HG02763 (cell line): ENCODE measurements around the gene PSD2.

ENCODE experiments used
- ATAC-seq: cut with Tn5 transposase; IDR thresholded peaks from one replicate; pipeline ENCODE4 v1.9.1; 2021; ENCODE audit warnings: mild to moderate bottlenecking, moderate library complexity; ENCODE audit not compliant: unreplicated experiment

The PSD2 gene

DNA sequence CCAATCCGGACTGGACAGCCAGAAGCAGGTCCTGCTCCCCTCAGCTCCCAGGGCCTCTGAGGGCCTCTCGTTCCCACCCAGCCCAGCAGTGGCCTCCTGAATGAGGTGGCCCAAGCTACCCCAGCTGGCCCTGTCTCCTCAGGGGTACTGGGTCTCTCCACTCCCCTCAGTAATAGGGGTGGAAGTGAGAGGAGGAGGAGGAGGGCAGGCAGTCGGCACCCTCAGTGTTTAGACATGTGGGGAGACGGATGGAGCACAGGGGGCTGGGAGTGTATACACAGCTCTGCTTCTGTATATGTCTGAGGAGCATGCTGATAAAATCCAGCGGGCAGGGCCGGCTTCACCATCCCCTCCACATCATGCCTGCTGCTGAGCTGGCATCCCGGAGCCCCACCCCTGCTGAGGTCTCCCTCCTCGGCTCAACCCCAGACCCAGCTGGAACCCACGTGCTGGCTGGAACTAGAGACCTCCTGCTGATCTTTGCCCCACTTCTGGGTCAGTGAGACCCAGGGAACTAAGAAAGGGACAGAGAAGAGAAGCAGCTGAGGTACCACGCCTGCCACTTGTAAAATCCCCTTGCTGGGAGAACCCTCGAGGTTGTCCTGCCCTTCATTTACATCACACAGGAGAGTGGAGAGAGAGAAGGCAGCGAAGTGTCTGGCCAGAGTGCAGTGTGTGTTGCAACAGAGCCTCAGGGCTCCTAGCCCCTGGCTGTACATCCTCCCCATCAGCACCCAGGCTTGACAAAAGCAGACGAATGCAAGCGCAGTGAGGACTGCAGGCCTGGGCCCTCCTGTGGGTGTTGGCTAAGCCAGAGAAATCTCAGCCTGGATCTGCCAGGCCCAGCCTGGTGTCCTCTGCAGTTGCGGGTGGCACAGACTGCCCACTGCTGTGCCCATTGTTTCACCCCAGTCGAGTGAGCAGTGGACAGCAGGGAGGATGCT, 77.5 kb downstream of the PSD2 start:
- no peak for ATAC-seq

DNA sequence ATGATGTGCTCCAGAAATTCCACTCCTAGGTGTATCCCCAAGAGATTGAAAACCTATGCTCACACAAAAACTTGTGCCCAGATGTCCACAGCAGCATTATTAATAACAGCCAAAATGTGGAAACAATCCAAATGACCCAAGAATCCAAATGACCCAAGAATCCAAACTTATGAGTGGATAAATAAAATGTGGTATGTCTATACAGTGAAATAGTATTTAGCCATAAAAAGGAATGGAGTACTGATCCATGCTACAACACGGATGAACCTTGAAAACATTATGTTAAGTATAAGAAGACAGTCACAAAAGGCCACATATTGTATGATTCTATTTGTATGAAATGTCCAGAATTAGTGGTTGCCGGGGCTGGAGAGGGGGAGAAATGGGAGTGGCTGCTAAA, 80.3 kb downstream of the PSD2 start:
- no peak for ATAC-seq

DNA sequence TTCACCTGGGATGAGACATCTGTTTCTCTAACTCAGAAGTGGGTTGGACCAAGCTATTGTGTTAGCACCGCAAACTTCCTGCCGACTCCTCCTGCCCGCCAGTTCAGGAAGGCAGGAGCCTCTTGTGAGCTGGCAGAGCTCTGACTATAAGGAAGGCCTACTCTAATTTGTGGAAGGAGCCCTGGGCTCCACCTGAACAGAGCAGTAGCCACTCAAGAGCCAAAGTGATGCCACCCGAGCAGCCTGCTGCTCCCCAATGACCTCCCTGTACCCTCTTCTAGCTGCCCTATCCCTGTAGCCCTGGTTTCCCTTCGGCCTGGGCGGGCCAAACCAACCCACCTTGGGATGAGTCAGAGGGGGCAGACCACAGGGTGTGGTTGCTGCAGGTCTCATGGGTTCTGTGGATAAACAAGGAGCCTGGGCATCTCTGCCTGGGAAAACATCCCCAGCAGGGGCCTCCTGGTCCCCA, 81.6 kb downstream of the PSD2 start:
- no peak for ATAC-seq

GRCh38 chr5:139878093-139878492, 82.5 kb downstream of the PSD2 start:
- ATAC-seq = no peak

DNA sequence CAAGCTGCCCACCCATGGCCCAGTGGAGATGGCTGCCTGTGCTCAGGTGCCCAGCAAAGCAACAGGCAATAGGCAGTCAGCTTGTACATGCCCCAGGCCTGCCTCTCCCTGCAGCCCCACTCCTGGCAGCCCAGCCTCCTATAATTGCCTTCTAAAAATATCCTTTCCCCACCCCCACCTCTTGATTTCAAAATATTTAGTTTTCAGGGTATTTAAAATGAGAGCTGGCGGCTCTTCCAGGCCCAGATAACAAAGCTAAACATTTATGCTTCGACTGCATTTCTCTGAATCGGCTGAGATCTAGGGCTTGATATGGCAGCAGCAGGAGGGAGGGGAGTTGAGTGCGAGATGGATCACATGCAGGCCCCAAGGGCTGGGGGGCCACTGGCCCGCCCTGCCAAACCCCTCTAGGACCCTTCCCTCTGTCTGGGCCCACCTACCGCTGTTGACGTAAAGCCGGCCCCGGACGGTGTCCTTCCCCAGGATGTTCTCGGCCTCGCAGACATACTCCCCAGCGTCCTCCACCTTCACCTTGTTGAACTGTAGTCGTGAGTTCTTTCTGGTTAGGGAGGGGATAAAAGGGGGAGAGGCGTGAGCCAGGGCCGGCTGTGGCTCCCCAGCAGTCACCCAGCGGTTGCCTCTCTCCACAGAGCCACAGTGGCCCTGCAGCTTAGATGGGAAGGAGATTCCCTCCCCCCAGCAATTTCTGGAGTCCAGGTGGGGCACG, 85.0 kb downstream of the PSD2 start:
- ATAC-seq = no peak

DNA sequence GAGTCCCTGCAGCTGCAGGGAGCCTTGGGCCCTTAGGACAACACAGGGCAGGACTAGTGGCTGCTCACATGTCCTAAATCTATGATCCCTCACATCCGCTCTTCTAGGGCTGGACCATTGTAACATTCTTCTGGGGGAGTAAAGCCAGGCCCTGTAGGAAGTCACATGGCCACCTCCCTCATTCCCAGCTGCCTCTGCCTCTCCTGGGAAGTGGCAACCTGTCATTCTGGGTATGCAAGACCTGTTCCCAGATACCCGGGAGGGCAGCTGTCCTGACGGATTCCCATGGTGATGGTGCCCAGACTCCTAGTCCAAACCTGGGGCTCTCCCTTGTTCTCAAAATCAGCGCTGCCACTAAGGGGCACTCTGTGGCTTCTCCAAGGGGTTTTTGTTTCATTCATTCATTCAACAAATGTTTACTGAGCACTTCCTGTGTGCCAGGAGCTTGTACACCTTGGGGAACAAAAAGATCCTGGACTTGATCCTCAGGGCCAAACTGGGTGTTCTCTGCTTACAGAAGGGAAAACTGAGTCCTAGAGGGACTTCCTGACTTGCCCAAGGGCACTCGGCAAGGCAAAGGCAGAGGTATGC, 85.6 kb downstream of the PSD2 start:
- no peak for ATAC-seq

GRCh38 chr5:139882316-139882715, 86.7 kb downstream of the PSD2 start:
- no peak for ATAC-seq

GRCh38 chr5:139882961-139883539, 87.4 kb downstream of the PSD2 start:
- no peak for ATAC-seq

DNA sequence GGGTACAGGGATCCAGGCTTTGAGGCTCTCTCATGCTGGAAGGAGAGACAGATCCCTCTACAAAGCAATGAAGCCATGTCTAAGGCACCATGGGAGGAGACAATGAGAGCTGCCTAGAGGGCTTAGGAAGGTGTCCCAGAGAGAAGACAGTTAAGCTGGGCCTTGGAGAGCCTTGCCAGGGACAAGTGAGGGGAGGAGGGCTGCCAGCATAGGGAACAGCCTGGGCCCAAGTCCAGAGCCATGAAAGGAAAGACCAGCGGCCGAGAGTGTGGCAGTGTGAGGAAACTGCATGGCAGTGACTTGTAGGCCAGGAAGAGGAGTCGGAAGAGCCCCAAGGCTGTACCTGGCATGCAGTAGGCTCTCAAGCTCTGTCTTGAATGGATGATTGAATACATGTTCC, 88.5 kb downstream of the PSD2 start:
- ATAC-seq = no peak

- ATAC-seq = no peak
Measured at GRCh38 chr5:139884734-139885133, 89.1 kb downstream of the PSD2 start.

GRCh38 chr5:139885172-139885856, 89.7 kb downstream of the PSD2 start:
- ATAC-seq = no peak

- no peak for ATAC-seq
Measured at GRCh38 chr5:139885857-139886208, 90.2 kb downstream of the PSD2 start.

DNA sequence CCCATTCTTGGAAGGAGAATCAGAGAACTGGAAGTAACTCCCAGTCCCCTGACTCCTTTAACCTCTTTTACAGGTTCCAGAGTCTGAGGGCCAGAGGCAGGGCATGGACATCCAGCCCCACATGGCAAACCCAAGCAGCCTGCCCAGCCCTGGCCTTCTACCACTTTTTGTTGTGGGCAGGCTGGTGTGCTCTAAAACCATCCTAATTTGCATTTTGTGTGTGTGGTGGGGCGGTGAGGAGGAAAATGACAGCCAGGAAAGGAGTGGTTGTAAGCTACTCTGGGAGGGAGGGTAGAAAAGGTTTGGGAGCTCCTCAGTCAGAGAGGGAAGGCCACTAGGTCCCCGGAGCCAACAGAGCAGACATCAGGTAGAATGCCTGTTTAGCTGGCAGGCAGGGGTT, 90.6 kb downstream of the PSD2 start:
- ATAC-seq = no peak

DNA sequence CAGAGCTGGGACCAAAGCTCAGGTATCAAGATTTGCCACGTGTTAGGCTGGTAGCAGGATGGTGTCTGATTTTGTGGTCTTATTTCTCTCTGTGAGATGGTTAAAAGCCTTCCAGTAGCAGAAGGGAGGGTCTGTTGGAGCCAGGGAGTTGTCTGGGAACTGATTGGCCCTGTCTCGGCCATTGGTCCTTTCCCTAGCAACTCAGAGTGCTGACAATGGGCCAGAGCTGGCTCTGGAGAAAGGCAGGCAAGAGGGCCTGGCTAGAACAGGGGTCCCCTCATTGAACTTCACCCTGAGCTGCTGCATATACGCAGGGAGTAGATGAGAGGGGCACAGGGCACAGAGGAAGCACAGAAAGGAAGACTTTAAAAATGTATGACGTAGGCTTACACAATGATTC, 92.8 kb downstream of the PSD2 start:
- no peak for ATAC-seq

- ATAC-seq = no peak
Measured at GRCh38 chr5:139889410-139889809, 93.8 kb downstream of the PSD2 start.

DNA sequence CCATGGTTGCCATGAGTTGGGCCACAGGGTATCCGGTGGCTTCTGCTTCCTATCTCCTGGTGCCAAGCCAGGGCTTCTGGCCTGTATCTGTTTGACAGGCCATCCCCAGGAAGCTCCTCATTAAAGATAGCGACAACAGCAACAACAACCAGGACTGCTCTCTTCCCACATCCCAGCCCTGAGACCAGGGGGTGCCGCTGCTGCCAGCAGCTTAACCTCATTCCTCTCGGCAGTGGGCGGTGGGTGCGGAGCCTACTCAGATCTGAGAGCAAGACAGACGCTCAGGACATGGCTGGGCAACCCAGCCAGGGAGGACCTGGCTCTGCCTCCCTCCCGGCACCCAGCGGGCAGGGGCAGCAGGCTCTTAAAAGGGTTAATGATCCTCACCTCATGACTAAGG, 98.3 kb downstream of the PSD2 start:
- ATAC-seq = no peak
